ENCODE results near the gene TSC2.

Gene TSC2

DNA sequence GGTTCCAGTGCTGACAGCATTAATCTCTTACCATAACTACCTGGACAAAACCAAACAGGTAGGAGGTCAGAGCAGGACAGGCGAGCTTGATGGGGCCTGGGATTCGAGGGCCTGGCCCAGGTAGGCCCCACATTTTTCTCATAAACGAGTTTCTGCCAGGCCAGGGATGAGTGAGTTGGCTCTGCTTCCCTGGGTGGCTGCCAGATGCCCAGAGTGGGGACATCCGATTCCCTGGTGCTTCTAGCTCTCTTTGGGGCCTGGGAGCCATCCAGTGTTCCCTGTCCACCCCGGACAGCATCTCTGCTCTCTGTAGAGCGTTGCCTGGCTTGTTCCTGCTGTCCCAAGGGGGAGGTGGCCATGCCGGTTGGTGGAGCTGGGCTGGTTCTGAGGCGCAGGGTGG, 25.1 kb downstream of the TSC2 start:
- no peak for DNase-seq

DNA sequence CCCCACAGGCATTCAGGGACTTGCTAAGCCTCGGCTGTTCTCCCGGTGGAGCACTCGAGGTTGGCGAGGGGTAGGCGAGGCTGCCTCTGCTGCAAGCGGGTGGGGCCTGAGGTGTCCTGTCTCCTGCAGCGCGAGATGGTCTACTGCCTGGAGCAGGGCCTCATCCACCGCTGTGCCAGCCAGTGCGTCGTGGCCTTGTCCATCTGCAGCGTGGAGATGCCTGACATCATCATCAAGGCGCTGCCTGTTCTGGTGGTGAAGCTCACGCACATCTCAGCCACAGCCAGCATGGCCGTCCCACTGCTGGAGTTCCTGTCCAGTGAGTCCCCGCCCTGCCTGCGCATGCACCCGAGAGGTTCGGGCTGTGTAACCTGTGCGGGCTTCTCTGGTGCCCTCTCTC, 26.3 kb downstream of the TSC2 start:
- no peak for DNase-seq

DNA sequence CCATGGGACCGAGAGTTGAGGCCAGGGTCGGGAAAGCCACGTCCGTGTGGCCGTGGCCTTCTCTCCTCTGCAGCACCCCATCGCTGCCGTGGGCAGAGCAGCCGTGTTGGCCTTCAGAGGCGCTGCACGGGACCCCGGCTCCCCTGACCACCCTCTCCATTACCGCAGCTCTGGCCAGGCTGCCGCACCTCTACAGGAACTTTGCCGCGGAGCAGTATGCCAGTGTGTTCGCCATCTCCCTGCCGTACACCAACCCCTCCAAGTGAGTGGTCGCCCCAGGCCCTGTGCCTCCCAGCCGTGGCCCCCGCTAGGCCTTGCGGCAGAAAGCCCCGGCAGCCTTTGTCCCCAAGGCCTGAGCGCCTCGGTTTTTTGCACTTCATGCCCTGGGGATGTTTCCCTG, 27.8 kb downstream of the TSC2 start:
- no peak for DNase-seq

DNA sequence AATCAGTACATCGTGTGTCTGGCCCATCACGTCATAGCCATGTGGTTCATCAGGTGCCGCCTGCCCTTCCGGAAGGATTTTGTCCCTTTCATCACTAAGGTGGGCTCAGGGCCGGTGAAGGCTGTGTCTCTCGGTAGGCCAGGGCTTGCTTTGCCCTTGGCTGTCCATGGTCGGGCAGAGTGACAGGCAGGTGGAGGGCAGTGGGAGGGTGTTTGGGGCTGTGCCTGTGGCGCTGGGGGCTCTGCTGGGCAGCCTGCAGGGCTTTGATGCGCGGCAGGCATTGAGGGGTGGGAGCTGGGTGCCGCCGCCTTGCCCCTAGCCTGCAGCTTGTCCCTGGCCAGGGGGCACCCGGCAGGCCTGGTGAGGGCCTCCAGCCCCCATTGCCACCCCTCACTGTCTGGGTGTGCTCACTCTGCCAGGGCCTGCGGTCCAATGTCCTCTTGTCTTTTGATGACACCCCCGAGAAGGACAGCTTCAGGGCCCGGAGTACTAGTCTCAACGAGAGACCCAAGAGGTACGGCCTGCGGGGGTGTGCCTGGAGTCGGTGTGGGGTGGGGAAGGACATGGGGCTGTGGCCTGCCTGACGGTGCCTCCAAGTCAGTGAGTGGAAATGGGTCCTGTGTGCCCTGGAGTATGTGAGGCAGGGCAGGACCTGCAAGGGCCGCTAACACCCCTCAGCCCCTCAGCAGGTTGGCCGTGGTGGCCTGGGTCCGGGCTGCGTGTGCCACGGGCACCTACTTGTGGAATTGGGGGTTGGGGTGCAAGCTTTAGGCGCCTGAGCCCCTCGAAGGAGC, 28.5 kb downstream of the TSC2 start:
- DNase-seq, result no peak

DNA sequence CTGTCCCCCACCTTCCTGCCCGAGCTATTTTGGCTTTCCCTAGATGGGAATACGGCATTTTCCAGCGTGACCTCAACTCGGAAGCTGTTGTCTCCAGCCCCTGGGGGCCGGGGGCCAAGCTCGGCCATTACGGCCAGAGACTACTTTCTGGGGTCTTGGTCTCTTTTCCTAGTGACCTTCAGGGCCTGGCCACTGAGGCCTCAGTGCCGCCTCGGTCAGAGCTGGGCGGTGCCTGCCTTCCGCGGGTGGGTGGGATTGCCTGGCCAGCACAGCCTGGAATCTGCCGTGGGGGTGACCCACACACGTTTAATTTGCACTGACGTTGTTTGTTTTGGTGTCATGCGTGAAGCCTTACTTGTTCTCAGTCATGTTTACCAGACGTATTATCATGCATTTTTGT, 29.2 kb downstream of the TSC2 start:
- no peak for DNase-seq

DNA sequence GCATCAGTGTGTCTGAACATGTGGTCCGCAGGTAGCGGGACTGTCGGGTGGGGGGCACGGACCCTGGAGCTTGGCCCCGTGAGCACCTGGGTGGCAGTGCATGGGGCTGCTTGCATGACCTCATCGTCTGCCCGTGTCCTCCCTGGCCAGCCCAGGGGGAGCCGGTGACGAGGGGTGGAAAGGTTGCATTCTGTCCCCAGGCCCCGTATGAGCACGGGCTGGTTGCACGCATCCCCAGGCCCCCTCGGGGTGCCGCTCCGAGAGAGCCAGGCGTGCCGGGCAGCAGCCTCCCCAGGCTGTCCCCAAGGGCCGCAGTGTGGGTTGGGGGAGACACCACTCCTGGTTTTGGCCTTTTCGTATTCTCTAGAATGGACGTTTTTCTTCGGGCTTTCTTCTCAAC, 29.9 kb downstream of the TSC2 start:
- DNase-seq, result no peak

DNA sequence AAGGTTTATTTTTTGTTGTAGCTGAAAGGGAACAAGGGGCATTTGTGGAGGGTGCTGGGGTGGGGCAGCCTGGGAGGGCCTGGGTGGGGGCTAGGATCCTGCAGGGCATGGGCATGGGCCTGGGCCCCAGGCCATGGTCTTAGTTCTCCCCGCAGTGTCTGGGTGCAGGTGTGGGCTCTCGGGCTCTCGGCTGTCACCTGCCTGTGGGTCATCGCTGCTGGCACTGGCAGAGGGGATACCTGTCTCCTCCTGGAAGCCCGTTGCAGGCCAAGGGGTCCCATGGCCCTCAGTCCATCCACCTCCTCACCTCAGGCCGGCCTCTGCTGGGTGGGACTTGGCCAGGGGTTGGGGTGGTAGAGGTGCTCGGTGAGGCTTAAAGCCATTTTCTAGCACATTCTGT, 30.3 kb downstream of the TSC2 start:
- no peak for DNase-seq

DNA sequence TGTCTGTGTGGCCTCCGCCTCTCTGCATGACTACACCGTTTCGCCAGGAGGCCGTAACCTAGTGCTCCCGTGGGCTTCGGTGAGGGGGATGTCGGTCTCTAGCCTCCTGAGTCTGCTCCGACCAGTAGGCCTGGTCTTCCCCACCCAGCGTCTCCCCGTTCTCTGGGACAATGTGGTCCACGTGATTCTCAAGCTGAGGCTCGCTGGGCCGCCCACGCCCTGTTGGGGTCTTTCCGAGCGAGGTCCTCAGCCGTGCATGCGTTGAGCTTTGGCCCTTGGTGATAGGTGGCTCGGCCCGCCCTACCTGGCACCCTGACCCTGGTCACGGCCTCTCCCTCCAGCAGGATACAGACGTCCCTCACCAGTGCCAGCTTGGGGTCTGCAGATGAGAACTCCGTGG, 30.9 kb downstream of the TSC2 start:
- DNase-seq, result no peak

DNA sequence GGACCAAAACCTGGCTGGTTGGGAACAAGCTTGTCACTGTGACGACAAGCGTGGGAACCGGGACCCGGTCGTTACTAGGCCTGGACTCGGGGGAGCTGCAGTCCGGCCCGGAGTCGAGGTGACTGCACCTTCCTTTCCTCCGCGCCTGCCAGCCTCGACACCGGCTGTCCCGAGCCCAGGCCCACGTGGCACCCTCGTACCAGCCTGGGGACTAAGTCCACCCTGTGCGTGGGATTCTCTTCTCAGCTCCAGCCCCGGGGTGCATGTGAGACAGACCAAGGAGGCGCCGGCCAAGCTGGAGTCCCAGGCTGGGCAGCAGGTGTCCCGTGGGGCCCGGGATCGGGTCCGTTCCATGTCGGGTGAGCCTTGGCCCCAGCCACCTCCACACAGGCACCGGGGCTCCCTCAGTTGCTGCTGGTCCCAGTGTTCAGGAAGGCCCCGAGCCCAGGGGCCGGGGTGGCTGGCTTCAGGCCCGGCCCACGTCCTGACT, 31.6 kb downstream of the TSC2 start:
- no peak for DNase-seq

DNA sequence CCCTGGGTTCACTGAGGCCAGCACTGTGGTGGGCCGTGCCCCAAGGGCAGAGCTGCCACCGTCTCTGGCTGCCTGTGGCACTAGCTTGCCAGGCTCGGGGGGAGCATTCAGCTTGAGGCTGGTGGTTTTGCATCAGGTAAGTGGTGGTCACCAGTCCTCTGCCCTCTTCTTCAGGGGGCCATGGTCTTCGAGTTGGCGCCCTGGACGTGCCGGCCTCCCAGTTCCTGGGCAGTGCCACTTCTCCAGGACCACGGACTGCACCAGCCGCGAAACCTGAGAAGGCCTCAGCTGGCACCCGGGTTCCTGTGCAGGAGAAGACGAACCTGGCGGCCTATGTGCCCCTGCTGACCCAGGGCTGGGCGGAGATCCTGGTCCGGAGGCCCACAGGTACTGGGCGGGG, 32.2 kb downstream of the TSC2 start:
- no peak for DNase-seq

DNA sequence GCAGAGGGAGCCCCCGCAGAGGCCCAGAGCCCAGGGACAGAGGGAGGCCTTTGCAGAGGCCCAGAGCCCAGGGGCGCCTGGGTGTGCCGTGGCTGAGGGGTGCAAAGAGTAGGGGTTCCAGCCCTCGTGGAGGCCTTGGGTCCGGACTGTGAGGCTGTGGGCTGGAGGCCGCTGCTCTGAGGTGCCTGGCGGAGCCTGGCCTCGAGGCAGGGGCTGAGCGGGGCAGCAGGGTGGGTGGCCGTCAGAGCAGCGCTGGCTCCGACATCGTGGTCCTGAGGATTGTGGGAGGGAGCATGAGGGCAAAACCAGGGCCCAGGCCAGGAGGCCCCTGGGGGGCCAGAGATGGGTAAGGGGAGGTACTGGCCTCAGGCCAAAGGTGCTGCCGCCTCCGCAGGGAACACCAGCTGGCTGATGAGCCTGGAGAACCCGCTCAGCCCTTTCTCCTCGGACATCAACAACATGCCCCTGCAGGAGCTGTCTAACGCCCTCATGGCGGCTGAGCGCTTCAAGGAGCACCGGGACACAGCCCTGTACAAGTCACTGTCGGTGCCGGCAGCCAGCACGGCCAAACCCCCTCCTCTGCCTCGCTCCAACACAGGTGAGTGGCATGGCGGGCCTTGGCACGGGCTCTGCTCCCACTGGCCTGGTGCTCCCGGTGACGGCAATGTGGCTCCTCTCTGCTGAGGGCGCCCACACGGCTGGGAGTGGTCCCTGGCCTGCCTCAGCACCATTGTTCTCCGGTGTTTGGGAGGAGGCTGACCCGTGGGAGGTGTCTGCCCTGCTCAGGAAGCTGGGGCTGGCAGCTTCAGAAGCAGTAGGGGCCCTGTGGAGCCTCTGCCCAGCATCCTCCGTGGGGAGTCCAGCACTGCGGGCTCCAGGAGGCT, 33.7 kb downstream of the TSC2 start:
- no peak for DNase-seq

DNA sequence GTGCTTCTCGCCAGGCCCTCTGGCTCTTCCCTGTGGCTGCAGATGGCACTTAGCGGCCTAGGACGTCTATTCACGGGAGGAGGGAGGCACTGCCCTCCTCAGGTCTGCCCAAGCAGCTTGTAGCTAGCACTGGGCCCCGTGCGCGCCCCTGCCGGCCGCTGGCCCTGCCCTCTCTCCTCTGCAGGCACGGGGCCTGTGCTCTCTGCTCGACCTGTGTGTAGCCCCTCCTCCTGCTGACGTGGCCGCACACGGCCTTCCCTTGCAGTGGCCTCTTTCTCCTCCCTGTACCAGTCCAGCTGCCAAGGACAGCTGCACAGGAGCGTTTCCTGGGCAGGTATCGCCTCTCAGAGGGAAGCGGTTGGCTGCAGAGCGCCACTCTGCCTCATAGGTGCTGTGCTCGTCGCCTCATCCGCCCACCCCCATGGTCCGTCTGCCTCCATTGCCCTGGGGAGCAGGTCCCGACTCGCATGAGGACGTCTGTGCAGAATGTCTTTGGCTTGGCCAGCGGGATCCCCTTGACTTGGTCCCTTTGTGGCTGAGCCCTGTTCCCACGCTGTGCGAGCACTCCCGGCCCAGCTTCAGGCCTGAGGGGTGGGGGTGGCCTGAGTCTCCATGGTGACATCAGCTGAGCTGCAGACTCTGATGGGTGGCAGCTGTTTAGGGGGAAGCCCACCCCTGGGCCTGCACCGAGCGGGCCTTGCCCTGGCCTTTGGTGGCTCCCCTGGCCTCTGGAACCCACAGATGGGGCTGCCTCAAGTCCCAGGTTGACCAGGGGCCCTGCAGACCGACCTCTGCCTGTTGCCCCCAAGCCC, 34.6 kb downstream of the TSC2 start:
- no peak for DNase-seq

DNA sequence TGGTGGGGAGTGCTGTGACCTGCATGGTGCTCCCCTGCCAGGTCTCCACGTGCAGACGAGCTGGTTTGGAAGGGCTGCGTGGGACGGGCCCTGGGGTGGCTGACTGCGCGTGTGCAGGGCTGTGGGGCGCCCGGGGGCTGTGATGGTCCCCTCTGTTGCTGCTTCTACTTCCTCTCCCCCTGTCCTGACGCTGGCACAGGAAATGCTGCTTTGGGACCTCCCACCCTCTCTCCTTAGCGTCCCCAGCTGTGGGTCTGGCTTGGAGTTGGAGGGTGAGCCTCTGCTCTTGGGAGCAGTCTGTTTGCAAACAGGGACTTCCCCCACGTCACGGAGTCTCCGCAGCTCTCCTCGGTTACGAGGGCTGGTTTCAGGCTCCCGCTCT, 35.2 kb downstream of the TSC2 start:
- no peak for DNase-seq

DNA sequence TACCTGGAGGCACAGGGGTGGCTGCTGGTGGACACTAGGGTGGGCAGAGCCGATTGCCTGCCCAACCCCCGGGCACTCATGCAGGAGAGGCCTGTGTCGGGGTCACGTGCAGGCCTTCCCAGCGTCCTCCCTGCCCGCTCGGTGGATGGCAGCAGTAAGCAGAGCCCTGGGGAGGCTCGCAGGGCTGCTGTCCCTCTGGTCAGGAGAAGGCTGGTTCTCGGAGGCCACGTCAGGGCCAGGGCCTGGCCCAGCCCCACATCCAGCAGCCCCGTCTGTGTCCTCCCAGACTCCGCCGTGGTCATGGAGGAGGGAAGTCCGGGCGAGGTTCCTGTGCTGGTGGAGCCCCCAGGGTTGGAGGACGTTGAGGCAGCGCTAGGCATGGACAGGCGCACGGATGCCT, 35.6 kb downstream of the TSC2 start:
- DNase-seq, result no peak

DNA sequence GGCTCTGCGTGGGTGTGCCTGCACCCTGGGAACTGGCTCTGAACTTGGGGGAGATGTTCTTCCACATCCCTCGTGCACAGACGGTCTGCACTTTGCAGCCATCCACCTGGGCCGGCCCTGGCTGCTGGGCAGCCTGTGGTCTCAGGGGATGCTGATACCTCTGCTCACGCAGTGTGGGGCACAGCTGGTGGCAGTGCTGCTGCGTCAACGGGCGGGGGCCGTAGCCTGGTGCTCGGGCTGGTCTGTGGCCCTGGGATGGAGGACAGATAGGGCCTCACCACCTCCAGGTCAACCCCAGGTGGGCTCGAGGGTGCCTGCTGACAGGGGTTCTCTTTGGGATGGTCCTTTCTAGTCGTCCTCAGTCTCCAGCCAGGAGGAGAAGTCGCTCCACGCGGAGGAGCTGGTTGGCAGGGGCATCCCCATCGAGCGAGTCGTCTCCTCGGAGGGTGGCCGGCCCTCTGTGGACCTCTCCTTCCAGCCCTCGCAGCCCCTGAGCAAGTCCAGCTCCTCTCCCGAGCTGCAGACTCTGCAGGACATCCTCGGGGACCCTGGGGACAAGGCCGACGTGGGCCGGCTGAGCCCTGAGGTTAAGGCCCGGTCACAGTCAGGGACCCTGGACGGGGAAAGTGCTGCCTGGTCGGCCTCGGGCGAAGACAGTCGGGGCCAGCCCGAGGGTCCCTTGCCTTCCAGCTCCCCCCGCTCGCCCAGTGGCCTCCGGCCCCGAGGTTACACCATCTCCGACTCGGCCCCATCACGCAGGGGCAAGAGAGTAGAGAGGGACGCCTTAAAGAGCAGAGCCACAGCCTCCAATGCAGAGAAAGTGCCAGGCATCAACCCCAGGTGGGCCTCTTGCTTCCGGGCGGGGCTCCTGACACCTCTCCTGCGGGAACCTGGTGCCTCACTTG, 36.3 kb downstream of the TSC2 start:
- DNase-seq, result no peak

DNA sequence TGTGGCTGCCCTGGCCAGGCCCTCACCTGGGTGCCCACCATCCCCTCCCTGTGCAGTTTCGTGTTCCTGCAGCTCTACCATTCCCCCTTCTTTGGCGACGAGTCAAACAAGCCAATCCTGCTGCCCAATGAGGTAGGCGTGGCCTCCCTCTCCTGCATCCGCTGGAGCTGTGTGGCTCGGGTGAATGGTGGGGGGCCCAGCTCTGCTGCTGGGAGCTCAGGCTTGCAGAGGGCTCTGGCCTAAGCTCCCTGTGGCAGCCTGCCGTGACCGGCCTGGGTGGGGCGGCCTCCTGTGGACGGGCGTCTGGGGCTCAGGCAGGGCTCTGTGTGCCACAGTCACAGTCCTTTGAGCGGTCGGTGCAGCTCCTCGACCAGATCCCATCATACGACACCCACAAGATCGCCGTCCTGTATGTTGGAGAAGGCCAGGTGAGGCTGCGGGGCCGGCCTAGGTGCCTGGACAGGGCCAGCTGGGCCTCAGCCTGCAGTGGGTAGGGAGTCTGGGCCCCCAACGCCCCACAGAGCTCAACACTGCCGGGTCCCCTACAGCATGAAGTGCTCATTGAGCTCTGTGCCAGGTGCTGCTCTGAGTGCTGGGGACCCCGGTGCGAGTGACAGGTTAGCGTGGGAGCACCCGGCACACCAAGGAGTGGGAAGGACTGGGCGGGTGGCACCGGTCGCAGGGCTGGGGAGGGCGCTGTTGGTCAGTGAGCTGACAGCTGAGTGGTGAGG, 37.3 kb downstream of the TSC2 start:
- no peak for DNase-seq

DNA sequence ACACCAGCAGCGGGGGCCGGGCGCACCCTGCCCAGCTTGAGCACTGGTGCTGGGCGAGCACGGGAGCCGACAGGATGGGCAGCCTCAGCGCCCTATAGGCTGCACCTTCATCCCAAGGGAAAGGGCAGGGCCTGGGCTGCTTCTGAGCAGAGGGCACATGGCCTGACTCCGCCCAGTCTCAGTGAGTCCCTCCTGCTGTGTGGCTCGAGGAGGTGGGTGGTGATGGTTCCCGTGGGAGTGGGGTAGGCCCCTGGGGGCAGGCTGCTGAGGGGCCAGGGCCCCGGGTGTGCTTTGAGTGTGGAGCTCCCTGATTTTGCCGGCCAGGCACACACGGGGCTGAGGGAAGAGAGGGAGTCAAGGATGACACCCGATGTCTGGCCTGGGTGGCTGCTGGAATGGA, 37.9 kb downstream of the TSC2 start:
- no peak for DNase-seq

DNA sequence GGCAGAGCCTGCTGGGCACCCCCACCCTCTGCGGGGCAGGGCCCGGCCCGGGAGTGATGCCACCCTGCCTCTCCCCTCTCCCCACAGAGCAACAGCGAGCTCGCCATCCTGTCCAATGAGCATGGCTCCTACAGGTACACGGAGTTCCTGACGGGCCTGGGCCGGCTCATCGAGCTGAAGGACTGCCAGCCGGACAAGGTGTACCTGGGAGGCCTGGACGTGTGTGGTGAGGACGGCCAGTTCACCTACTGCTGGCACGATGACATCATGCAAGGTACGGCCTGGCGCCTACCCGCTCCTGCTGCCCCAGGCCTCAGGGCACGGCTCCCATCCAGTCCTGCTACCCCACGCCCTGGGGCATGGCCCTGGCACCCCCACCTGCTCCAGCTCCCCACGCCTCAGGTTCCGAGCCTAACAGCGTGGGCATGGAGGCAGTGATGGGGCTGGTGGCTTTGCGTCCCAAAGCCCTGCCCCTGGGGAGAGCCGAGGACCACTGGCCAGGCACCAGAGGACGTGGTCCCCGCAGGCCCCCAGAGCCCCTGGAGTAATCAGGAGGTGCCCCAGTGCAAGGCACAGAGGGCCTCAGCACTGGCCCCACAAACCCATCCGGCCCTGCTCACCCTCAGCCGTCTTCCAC, 38.4 kb downstream of the TSC2 start:
- no peak for DNase-seq

DNA sequence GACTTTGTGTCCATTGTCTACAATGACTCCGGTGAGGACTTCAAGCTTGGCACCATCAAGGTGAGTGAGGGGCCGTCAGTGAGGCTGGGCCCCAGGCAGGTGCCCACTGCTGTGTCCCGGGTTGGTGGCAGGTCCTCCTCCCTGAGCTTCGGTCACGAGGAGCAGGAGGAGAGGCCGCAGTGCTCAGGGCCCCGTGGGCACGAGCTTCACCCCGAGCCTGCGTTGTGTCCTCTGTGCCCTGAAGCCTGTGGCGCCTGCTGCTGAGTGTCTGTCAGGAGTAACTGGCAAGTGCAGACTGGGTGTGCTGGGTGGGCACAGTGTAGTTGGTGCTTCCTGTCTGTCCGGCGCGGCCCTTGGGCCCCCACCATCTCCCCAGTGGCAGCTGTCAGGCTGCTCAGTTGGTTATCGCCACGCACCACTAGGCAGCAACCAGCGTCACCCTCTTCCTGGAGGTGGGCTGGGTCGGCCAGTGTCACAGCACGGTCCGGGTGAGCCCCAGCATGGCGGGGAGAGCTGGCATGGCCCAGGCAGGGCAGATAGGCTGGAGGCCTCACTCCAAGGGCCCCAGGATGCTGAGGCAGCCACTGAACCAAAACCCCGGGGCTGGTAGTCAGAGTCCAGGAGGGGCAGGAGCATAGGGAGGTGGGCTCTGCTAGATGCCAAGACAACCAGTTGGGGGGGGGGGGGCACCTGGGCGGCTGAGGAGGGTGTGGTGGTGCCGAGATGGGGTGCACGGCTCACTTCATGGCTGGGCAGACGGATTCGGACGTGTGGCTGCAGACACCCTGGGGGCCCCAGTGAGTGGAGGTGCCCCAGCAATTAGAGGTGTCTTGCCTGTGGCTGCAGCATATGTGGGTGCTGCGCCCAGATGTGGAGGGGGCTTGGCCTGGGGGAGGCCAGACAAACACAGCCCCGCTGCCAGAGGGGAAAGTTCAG, 39.3 kb downstream of the TSC2 start:
- DNase-seq, result no peak

Data from stimulated activated CD4-positive, alpha-beta T cell treated with anti-CD3 and anti-CD28 coated beads, Interleukin-4, amount 100 ng/mL, for 1 hour (primary cell).